NOMO-1 treated with dmso at 0.1 percent for 144 hours (cell line): Measurements from ENCODE around the gene BUB1.
"Not testable (repeated sequence)": the region's sequence is repeated elsewhere in the genome, so short reads cannot be mapped to it uniquely, and the experiment has no call there.

Experiments used
- DNase-seq: peaks from one replicate; lab custom pipeline; 2025; ENCODE audit not compliant: unreplicated experiment; lab: John Stamatoyannopoulos, UW

The BUB1 gene

GRCh38 chr2:110605057-110605456 lies 72.8 kb downstream of the BUB1 start:
- DNase-seq, result not testable (repeated sequence)

GRCh38 chr2:110603917-110604591 lies 73.8 kb downstream of the BUB1 start:
- DNase-seq, result not testable (repeated sequence)

- not testable (repeated sequence) for DNase-seq
Measured at GRCh38 chr2:110602139-110602538, 75.7 kb downstream of the BUB1 start.

- not testable (repeated sequence) for DNase-seq
Measured at GRCh38 chr2:110591973-110592372, 85.9 kb downstream of the BUB1 start.

- not testable (repeated sequence) for DNase-seq
Measured at GRCh38 chr2:110589677-110590330, 88.1 kb downstream of the BUB1 start.

- not testable (repeated sequence) for DNase-seq
Measured at GRCh38 chr2:110588520-110588919, 89.3 kb downstream of the BUB1 start.
